ENCODE measurements around the gene KIF26B. TPM values are rescaled to one million over a fixed set of nuclear protein-coding genes. Genes with fewer than 3 reads are reported as not detected.
A peak's percentile ranks its signal among the peaks of the same experiment; 100 is the strongest.

KIF26B gene
- total RNA-seq, 1 experiment from 2014 or later, result 0.04 TPM

GRCh38 chr1:245310571-245311531 lies 156.1 kb downstream of the KIF26B start:
- DNase-seq, result no peak
- H3K4me2 ChIP-seq (ENCODE audit: low read length), result no peak overlapping the region
- no peak overlapping the region for H3K4me3 ChIP-seq (ENCODE audit: low read length)
- H3K9ac ChIP-seq (ENCODE audit: low read length), result no peak overlapping the region
- no peaks in the 10 kb centered on the region for H3K9me3 ChIP-seq (ENCODE audit: low read length)
- H3K79me2 ChIP-seq (ENCODE audit: low read length), result no peaks in the 10 kb centered on the region
- no peaks in the 10 kb centered on the region for H4K20me1 ChIP-seq (ENCODE audit: low read length)
- H3K4me1 ChIP-seq (ENCODE audit: insufficient read depth, low read length), result no peaks in the 10 kb centered on the region
- H2AFZ ChIP-seq (ENCODE audit: low read length), result no peak overlapping the region
- no peak overlapping the region for H3K27ac ChIP-seq (ENCODE audit: low read length)
- H3F3A ChIP-seq (ENCODE audit: low read length, unreplicated experiment), result no peaks in the 10 kb centered on the region
- H3K9me2 ChIP-seq (replicated peaks; ENCODE audit: low read length), result no peaks in the 10 kb centered on the region
- no peaks in the 10 kb centered on the region for H3K36me3 ChIP-seq (ENCODE audit: low read depth, low read length)
- TF ChIP-seq EZH2phosphoT487 (IDR thresholded peaks at IDR 0.05; ENCODE audit: borderline replicate concordance, low read length) (no peak), CTCF (conservative IDR thresholded peaks at IDR 0.05; ENCODE audit: low read depth, low read length) (no peak), EZH2 (IDR thresholded peaks at IDR 0.05; ENCODE audit: low read length, unreplicated experiment) (no peak)
- ChIA-PET CTCF (no interaction called here), POLR2A (ENCODE audit: unreplicated experiment) (no interaction called here)
- H3K27me3 ChIP-seq (ENCODE audit: low read length), result peaks cover 59% of the 10 kb centered on the region
- intact Hi-C loops (cut with micrococcal nuclease), result no loop called here
- ATAC-seq, result no peak
- no TSS peak for BruUV-seq (replicated peaks)

GRCh38 chr1:245311887-245312536 lies 157.2 kb downstream of the KIF26B start:
- H3K4me1 ChIP-seq (ENCODE audit: insufficient read depth, low read length), result no peaks in the 10 kb centered on the region
- no peak overlapping the region for H3K9ac ChIP-seq (ENCODE audit: low read length)
- intact Hi-C loops (cut with micrococcal nuclease), result no loop called here
- no TSS peak for BruUV-seq (replicated peaks)
- H3K9me3 ChIP-seq (ENCODE audit: low read length), result no peaks in the 10 kb centered on the region
- no peaks in the 10 kb centered on the region for H3K36me3 ChIP-seq (ENCODE audit: low read depth, low read length)
- H3K79me2 ChIP-seq (ENCODE audit: low read length), result no peaks in the 10 kb centered on the region
- POLR2A ChIA-PET (ENCODE audit: unreplicated experiment), result no interaction called here
- H3K27me3 ChIP-seq (ENCODE audit: low read length), result peaks cover 57% of the 10 kb centered on the region
- TF ChIP-seq EZH2 (IDR thresholded peaks at IDR 0.05; ENCODE audit: low read length, unreplicated experiment) (no peak), CTCF (conservative IDR thresholded peaks at IDR 0.05; ENCODE audit: low read depth, low read length) (no peak), EZH2phosphoT487 (IDR thresholded peaks at IDR 0.05; ENCODE audit: borderline replicate concordance, low read length) (no peak)
- no peak overlapping the region for H3K4me3 ChIP-seq (ENCODE audit: low read length)
- ATAC-seq, result peak; percentile 35; the same call in 1 of the 2 replicates
- no peak overlapping the region for H3K27ac ChIP-seq (ENCODE audit: low read length)
- H3K4me2 ChIP-seq (ENCODE audit: low read length), result no peak overlapping the region
- peak; percentile 16 for DNase-seq
- no peaks in the 10 kb centered on the region for H4K20me1 ChIP-seq (ENCODE audit: low read length)
- CTCF ChIA-PET, result no interaction called here
- no peaks in the 10 kb centered on the region for H3F3A ChIP-seq (ENCODE audit: low read length, unreplicated experiment)
- no peak overlapping the region for H2AFZ ChIP-seq (ENCODE audit: low read length)
- H3K9me2 ChIP-seq (replicated peaks; ENCODE audit: low read length), result no peaks in the 10 kb centered on the region
